Suprapubic skin (tissue), 3 donors: ENCODE results near the gene TYSND1.

Experiments used
- CTCF ChIP-seq, 2 donors: fragments of 200-600 bp in 1 of 2; fragments of 450-650 bp in 1 of 2; sonication (generic) in 1 of 2; IDR thresholded peaks; one replicate each; pipeline ENCODE4 v1.5.1; 2016 to 2019; ENCODE audit warnings: antibody characterized with exemption in 2 of 2, mild to moderate bottlenecking in 1 of 2, moderate library complexity in 1 of 2
- EP300 ChIP-seq: sonication (generic); formaldehyde crosslinking; IDR thresholded peaks from one replicate; pipeline ENCODE4 v1.6.1; 2017; ENCODE audit warnings: antibody characterized with exemption

- TF ChIP-seq CTCF (IDR thresholded peaks at IDR 0.05) (no peak), EP300 (no peak)
Observed at GRCh38 chr10:70101668-70102067, 44.8 kb downstream of the TYSND1 start.
